Thyroid gland (tissue), 4 donors: Measurements from ENCODE around the gene FAM161B. TPM values are rescaled to one million over a fixed set of nuclear protein-coding genes. Genes with fewer than 3 reads are reported as not detected.

ENCODE experiments used
- DNase-seq, 2 donors: peaks; one replicate each; pipeline ENCODE4 v3.0.0-alpha.2; 2019
- H3K27ac ChIP-seq, 3 donors: fragments of 200-600 bp; sonication (generic); 1 replicate in 2 of 3; 2 replicates in 1 of 3; pipeline ENCODE4 v1.5.1; 2016 to 2019; ENCODE audit warnings: mild to moderate bottlenecking in 1 of 3, moderate library complexity in 1 of 3
- H3K27me3 ChIP-seq: fragments of 200-600 bp; sonication (generic); one replicate; pipeline ENCODE4 v1.5.1; 2019
- H3K36me3 ChIP-seq, 2 donors: fragments of 200-600 bp; sonication (generic); one replicate each; pipeline ENCODE4 v1.5.1; 2016 to 2019
- H3K4me1 ChIP-seq, 2 donors: fragments of 200-600 bp; sonication (generic); one replicate each; pipeline ENCODE4 v1.5.1; 2017 to 2019
- H3K4me3 ChIP-seq, 3 donors: fragments of 200-600 bp; sonication (generic); replicated peaks in 1 of 3; 1 replicate in 2 of 3; 2 replicates in 1 of 3; pipeline ENCODE4 v1.5.1; 2016; ENCODE audit warnings: mild to moderate bottlenecking in 1 of 3
- H3K9me3 ChIP-seq: fragments of 200-600 bp; sonication (generic); one replicate; pipeline ENCODE4 v1.5.1; 2017
- CTCF ChIP-seq, 6 experiments: fragments of 200-600 bp in 3 of 6; fragments of 450-650 bp in 3 of 6; sonication (generic) in 3 of 6; IDR thresholded peaks; one replicate each; pipeline ENCODE4 v1.5.1; 2016 to 2019; ENCODE audit warnings: antibody characterized with exemption in 6 of 6, mild to moderate bottlenecking in 2 of 6, inconsistent platforms in 1 of 6, moderate library complexity in 1 of 6
- POLR2A ChIP-seq, 2 donors: fragments of 450-650 bp; IDR thresholded peaks; one replicate each; pipeline ENCODE4 v1.6.1; 2017; ENCODE audit warnings: antibody characterized with exemption in 2 of 2, mild to moderate bottlenecking in 2 of 2, moderate library complexity in 1 of 2
- WGBS, 2 donors: methylation state at CpG; one replicate each; pipeline ENCODE4 v1.1.5; 2017; 5-methylcytosine and 5-hydroxymethylcytosine counted together
- intact Hi-C: fragments of 100-400 bp; cut with DNase I; formaldehyde crosslinking; loops from one replicate; pipeline ENCODE4 v1.15.1; 2023
- total RNA-seq, 4 donors: library from RNA; depleted of rRNA; stranded (reverse); fragments of >200 nt; gene quantifications; one replicate each; pipeline ENCODE4 v1.2.3, GENCODE V29; 2016

FAM161B gene
- total RNA-seq, 4 donors from 2014 or later = 4.3 to 9.7 (median 6.0) TPM

- Histone ChIP-seq H3K4me1 (peaks cover 0 to 7% of the 10 kb centered on the region in 2 donors), H3K36me3 (no peaks in the 10 kb centered on the region), H3K27ac (no peak overlapping the region), H3K9me3 (no peaks in the 10 kb centered on the region), H3K27me3 (no peaks in the 10 kb centered on the region), H3K4me3 (no peak overlapping the region)
- intact Hi-C loops = no loop called here
- 60 to 65% methylated on average over 4 of the region's 4 CpGs for WGBS, 2 donors
- TF ChIP-seq CTCF (IDR thresholded peaks at IDR 0.05) (no peak), POLR2A (IDR thresholded peaks at IDR 0.05) (no peak)
- no peak for DNase-seq
Measured at GRCh38 chr14:73977896-73978295, 28.0 kb upstream of the FAM161B start.

- H3K27ac ChIP-seq = no peak overlapping the region
- no peaks in the 10 kb centered on the region for H3K27me3 ChIP-seq
- TF ChIP-seq POLR2A (IDR thresholded peaks at IDR 0.05) = no peak
- no peak for TF ChIP-seq CTCF (IDR thresholded peaks at IDR 0.05)
- WGBS, 2 donors = 76 to 91% methylated on average over 3 to 6 of the region's 6 CpGs
- peaks cover 0 to 7% of the 10 kb centered on the region in 2 donors for H3K4me1 ChIP-seq
- intact Hi-C loops = no loop called here
- H3K9me3 ChIP-seq = no peaks in the 10 kb centered on the region
- H3K4me3 ChIP-seq = no peak overlapping the region
- H3K36me3 ChIP-seq = no peaks in the 10 kb centered on the region
- no peak for DNase-seq
Measured at GRCh38 chr14:73976125-73976524, 26.2 kb upstream of the FAM161B start.

- H3K4me1 ChIP-seq = peaks cover 0 to 7% of the 10 kb centered on the region in 2 donors
- WGBS, 2 donors = 62 to 80% methylated on average over 2 of the region's 2 CpGs
- H3K27me3 ChIP-seq = no peaks in the 10 kb centered on the region
- H3K9me3 ChIP-seq = no peaks in the 10 kb centered on the region
- no peak overlapping the region for H3K27ac ChIP-seq
- intact Hi-C loops = no loop called here
- no peak for DNase-seq
- H3K4me3 ChIP-seq = no peak overlapping the region
- H3K36me3 ChIP-seq = peaks cover 6 to 8% of the 10 kb centered on the region in 2 donors
- TF ChIP-seq CTCF (IDR thresholded peaks at IDR 0.05) = no peak
- no peak for TF ChIP-seq POLR2A (IDR thresholded peaks at IDR 0.05)
Measured at GRCh38 chr14:73973497-73973896, 23.6 kb upstream of the FAM161B start.

GRCh38 chr14:73968885-73969284 is 19.0 kb upstream of the FAM161B start:
- no peak for DNase-seq
- Histone ChIP-seq H3K9me3 (no peaks in the 10 kb centered on the region), H3K27me3 (no peaks in the 10 kb centered on the region), H3K36me3 (peaks cover 8 to 10% of the 10 kb centered on the region in 2 donors), H3K27ac (no peak overlapping the region), H3K4me1 (peaks cover 0 to 5% of the 10 kb centered on the region in 2 donors), H3K4me3 (no peak overlapping the region)
- no peak for TF ChIP-seq POLR2A (IDR thresholded peaks at IDR 0.05)
- TF ChIP-seq CTCF (IDR thresholded peaks at IDR 0.05) = no peak
- WGBS, 2 donors = 91 to 97% methylated on average over 2 of the region's 2 CpGs
- intact Hi-C loops = no loop called here

- Histone ChIP-seq H3K4me1 (no peaks in the 10 kb centered on the region), H3K27me3 (no peaks in the 10 kb centered on the region), H3K36me3 (peaks cover 33 to 34% of the 10 kb centered on the region in 2 donors), H3K4me3 (no peak overlapping the region), H3K27ac (no peak overlapping the region), H3K9me3 (no peaks in the 10 kb centered on the region)
- WGBS, 2 donors = 97 to 98% methylated on average over 4 of the region's 4 CpGs
- intact Hi-C loops = no loop called here
- DNase-seq = no peak
- TF ChIP-seq CTCF (IDR thresholded peaks at IDR 0.05) (no peak), POLR2A (IDR thresholded peaks at IDR 0.05) (no peak)
Measured at GRCh38 chr14:73965216-73965615, 15.3 kb upstream of the FAM161B start.
